ENCODE measurements around the gene PACSIN1.

DNA sequence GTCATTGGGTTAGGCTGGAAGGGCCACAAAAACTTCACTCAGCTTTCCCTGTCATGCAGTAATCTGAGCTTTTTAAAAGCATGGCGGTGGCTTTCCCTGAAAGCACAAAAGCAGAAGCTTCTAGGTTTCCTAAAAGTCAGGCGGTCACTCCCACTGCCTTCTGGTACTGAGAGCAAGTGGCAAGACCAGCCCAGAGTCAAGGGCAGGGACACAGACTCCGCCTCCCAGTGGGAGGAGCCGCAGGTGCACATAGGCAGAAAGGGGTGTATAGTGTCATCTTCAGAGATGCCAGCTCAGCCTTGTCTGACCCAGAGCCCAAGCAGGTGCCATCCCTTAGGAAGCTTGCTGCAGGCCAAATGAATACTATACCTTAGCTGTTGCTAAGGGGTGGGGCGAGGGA is 18.0 kb upstream of the PACSIN1 start:
- TF ChIP-seq POLR2AphosphoS5 (IDR thresholded peaks at IDR 0.05) = no peak
- TF ChIP-seq, protein P1, sequence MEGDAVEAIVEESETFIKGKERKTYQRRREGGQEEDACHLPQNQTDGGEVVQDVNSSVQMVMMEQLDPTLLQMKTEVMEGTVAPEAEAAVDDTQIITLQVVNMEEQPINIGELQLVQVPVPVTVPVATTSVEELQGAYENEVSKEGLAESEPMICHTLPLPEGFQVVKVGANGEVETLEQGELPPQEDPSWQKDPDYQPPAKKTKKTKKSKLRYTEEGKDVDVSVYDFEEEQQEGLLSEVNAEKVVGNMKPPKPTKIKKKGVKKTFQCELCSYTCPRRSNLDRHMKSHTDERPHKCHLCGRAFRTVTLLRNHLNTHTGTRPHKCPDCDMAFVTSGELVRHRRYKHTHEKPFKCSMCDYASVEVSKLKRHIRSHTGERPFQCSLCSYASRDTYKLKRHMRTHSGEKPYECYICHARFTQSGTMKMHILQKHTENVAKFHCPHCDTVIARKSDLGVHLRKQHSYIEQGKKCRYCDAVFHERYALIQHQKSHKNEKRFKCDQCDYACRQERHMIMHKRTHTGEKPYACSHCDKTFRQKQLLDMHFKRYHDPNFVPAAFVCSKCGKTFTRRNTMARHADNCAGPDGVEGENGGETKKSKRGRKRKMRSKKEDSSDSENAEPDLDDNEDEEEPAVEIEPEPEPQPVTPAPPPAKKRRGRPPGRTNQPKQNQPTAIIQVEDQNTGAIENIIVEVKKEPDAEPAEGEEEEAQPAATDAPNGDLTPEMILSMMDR (IDR thresholded peaks at IDR 0.05) = no peak
- no peak for TF ChIP-seq EP300 (IDR thresholded peaks at IDR 0.05)
